Measurements from ENCODE around the gene C2orf15.
"Not testable (repeated sequence)": the region's sequence is repeated elsewhere in the genome, so short reads cannot be mapped to it uniquely, and the experiment has no call there.

C2orf15 gene

DNA sequence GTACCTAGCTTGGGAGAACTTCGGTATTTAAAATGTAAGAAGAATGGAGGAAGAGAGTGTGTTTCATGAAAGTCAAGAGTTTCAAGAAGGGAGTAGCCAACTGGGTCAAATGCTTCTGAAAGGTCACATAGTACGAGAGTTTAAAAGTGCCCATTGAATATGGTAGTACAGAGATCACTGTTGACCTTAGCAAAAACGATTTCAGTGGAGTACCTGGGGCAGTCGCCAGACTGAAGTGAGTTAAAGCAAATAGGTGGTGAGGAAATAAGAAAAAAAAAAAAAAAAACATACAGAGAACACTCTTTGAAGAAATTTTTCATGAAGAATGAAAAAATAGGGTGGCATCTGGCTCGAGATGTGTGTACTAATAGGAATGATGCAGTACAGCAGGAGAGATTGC lies 24.7 kb downstream of the C2orf15 start:
- no peak for DNase-seq (ENCODE audit: low read depth in 2 of 2)

DNA sequence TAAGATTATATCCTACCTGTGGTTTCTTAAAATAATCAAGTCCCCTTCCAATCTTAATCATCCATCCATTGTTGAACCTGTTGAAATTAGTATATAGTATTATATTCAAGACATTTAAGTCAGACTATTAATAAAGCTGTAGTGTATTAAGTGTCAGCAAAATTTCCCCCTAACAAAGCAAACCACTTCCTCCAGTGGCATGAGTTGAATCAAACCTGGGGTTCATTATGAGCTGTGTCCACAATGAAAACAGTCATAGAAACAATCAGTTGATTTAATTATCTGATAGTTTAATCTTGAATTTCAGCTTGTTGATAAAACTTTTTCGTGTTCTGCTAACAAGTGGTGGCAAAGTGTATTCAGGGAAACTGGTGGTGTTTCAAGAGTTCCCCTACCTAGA lies 28.0 kb downstream of the C2orf15 start:
- no peak for DNase-seq (ENCODE audit: low read depth in 2 of 2)

DNA sequence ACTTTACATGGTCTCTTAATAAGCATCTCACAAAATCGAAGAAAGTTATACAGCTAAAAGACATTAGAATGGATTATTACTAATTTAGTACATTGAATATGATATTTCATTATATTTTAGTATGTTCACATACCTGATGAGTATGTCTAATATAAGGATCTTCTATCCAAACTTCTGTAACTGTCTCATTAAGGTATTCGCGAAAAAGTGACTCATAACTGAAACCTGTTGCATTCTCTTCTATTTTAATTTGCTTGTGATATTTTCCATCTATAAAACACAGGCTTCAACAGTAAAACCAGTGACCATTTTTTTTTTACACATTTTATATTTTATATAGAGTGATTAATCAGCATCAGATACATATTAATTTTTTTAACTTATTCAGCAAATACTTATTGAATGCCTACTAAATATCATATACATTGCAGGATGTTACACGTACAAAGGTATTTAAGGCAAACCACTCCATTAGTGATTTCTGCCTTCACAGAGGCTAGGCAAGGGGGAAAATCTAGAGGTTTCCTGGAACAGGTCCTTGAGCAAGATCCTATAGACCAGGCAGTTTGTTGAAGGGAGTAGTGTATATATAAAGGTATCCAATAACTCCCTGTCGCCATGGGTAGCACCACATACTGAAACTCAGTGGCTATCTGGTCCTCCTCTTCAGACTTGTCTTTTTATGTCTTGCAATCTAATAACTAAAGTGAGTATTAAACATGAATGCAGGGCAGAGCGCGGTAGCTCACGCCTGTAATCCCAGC lies 30.1 kb downstream of the C2orf15 start:
- DNase-seq (ENCODE audit: low read depth in 2 of 2): no peak

DNA sequence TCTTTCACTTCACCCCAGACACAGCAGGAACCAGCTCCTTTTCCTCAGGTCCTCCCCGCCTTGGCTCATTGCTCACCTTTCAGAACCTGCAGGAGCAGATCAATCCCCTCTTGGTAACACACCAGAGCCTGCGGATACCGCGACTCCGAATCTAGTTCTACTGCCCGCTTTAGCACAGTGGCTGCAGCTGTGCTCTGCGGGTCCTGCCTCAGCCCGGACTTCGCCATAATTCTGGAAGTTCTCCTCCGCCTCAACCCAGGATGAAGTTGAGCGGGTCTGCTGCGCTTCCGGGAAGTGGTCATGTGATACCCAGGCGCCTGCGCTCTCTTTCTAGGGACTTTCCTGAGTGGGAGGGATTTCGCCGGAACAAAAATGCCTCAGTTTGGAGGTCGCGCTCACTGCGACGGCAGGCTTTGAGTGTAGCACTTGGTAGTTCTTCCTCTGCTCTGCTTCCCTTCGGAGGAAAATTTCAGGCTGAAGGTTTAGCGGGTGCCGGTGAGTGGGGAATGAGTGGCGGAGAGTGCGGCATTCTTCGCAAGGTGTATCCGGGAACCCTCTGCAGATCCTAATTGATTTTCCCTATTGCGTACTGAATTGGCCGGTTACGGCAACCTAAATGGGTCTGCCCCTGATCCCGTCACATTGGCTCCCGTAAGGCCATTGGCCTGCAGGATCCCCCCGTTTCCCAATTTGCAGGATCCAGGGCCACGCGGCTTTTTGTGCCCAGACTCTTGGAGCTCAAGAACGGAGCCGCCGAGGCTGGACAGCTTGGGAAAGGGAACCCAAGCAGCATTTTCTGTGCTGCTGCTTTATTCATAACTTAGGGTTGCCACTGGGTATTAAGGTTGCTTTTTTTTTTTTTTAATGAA lies 39.5 kb downstream of the C2orf15 start, which contains the start of the genes MITD1 and MRPL30:
TSS of gene MITD1 (minus strand) at position 304 of the 869 bp plus-strand sequence. CDS start at position 227, 77 bp downstream.
TSS of gene MRPL30 (plus strand) at position 430 of the 869 bp plus-strand sequence. CDS start 5,020 bp downstream, outside the sequence.
- DNase-seq (ENCODE audit: low read depth in 2 of 2): peak; percentile 76 to 81

DNA sequence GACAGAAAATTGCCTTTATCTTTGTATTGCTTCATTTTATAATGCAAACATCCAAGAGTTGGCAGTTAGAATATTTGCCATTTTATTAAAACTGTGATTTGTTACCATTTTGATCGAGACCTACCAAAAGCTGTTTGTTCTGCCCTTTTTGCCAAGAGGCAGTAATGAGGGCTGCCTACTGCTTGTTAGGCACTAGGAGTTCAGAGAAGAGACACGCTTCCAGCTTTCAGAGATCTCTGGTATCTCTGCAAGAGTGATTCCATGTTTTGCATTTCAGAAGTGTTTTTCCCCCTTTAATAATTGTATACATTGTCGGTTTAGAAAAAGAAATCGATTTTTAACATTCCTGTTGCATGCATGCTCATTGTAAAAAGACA lies 40.1 kb downstream of the C2orf15 start:
- DNase-seq (ENCODE audit: low read depth in 2 of 2): no peak

DNA sequence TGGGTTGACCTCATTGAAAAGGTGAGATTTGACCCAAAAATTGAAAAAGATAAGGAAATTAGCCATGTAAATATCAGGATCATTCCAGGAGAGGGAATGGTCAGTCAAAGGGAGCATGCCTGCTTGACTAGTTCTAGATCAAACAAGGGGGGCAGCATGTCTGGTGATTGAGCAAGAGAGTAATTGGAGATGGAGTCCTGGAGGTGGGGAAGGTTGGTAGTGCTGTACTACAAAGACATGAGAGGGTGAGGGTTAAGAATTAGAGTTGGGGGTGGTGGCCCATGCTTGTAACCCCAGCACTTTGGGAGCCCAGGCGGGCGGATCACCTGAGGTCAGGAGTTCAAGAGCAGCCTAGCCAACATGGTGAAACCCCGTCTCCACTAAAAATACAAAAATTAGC lies 41.5 kb downstream of the C2orf15 start:
- DNase-seq (ENCODE audit: low read depth in 2 of 2): no peak

DNA sequence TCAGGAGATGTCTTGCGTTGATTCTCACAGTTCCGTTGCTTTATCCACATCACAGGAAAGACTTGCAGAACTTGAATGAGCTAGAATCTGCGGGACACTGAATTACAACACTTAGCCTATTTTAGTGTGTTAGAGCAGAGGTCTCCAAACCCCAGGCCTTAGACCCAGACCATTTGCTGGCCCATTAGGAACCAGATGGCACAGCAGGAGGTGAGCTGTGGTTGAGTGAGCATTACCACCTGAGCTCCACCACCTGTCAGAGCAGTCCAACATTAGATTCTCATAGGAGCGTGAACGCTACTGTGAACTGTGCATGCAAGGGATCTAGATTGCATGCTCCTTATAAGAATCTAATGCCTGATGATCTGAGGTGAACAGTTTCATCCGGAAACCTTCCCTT lies 43.3 kb downstream of the C2orf15 start:
- no peak for DNase-seq (ENCODE audit: low read depth in 2 of 2)

DNA sequence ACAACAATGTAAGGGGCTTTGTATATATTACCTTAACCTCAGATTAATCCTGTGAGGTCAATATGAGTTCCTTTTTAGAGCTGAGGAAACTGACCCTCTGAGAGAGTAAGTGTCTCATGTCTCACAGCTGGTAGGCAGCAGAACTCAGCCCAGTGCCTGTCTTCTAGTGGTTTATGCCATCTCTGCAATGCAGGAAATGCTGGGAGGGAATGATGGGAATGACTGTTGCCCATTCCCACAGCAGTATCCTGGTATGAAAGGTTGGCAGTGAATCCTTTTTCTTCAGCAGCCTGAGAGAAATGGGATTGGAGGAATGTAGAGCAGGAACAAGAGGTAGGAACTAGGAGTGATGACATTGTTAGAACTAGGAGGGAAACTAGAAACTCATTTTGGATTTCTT lies 45.5 kb downstream of the C2orf15 start:
- no peak for DNase-seq (ENCODE audit: low read depth in 2 of 2)

DNA sequence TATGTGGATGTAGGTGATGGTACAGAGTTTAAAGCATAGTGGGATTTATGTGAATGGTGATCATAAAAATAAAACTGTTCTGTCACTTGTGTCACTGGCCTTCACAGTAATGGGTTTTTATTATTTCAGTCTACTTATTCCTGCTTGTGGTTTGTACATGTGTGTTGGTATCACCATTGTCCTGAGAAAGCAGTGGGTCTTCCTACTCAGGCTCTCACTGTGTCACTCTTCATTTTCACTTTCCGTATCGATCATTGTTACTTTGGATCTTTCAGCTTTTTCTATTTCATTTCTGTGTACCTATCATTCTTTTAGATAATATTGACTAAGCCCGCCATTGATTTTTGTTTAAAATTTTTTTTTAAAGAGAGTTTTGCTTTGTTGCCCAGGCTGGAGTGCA lies 46.9 kb downstream of the C2orf15 start:
- DNase-seq (ENCODE audit: low read depth in 2 of 2): no peak

DNA sequence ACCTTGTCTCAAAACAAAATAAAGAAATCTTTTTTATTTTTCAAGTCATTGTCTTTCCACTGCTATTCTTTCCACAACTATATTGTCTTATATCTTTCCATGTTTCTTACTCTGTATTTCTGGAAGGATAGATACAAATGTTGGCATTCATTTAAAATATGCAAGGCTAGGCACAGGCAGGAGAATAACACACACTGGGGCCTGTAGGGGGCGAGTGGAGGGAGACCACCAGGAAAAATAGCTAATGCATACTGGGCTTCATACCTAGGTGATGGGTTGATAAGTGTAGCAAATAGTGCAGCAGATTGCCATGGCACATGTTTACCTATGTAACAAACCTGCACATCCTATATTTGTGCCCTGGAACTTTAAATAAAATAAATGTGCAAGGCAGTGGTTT lies 49.0 kb downstream of the C2orf15 start:
- DNase-seq (ENCODE audit: low read depth in 2 of 2): no peak

DNA sequence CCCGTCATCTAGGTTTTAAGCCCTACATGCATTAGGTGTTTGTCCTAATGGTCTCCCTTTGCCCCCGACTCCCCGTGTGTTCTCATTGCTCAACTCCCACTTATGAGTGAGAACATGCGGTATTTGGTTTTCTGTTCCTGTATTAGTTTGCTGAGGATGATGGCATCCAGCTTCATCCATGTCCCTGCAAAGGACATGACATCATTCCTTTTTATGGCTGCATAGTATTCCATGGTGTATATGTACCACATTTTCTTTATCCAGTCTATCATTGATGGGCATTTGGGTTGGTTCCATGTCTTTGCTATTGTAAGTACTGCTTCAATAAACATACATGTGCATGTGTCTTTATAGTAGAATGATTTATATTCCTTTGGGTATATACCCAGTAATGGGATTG lies 50.9 kb downstream of the C2orf15 start:
- not testable (repeated sequence) for DNase-seq (ENCODE audit: low read depth in 2 of 2)

DNA sequence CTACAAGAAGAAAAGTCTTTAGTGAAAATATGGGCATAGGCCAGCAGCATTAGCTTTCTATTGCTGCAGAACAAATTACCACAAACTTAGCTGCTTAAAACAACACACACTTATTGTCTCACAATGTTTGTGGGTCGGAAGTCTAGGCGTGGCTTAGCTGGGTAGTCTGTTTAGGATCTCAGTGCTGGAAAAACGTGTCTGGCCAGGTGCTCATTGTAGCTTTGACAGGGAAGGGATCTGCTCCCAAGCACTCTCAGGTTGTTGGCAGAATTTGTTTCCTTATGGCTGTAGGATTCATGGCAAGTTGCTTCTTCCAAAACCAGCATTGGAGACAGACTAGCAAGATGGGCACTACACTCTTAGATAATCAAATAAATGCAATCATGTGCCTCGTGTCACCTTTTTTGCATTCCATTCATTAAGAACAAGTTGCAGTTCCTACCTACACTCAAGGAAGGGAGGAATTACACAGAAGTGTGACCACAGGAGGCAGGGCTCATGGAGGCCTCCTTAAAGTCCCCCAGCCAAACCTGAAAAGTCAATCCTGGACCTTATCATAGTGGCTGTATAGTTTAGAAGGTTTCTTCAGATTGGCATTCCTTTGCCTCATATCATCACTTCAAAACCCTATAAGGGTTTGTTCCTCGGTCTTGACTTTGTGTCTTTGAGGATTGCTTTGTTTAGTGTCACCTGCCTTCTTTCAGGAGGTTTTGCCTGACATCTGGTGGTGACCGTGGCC lies 56.8 kb downstream of the C2orf15 start:
- no peak for DNase-seq (ENCODE audit: low read depth in 2 of 2)

DNA sequence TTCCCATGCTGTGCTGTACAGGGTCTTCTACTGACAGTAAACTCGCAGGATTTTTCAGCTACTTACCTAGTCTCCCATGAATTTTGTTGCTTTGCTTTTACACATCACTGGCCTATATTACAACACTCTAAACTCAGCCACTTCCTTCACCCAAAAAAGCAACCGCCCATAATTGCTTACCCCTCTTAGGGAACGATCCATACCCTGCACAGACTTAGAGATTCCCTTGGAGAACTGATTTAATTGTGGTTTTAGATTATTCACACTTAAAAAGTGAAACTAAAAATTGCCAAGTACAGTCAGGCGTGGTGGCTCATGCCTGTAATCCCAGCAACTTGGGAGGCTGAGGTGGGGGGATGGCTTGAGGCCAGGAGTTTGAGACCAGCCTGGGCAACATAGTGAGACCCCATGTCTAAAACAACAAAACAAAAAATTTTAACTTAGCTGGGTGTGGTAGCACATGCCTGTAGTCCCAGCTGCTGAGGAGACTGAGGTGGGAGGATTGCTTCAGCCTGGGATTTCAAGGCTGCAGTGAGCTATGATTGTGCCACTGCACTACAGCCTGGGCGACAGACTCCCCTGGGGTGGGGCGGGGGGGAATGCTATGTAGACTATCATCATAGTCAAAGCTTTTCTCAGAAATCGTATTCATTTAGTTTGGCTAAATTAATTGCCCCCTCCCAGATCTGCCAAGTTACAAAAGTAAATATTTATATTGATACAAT lies 58.7 kb downstream of the C2orf15 start:
- no peak for DNase-seq (ENCODE audit: low read depth in 2 of 2)

All from stimulated activated CD4-positive, alpha-beta T cell treated with anti-CD3 and anti-CD28 coated beads, Interleukin-4, amount 100 ng/mL, for 48 hours (primary cell).